NB4 (cell line): ENCODE results near the gene FOXP1.

Source experiments
- DNase-seq: peaks from one replicate; pipeline ENCODE4 v3.0.0; 2010; ENCODE audit warnings: low read depth
- H3K4me3 ChIP-seq: one replicate; pipeline ENCODE4 v1.5.1; 2011; ENCODE audit warnings: mild to moderate bottlenecking, low read depth, low read length, moderate library complexity
- MYC ChIP-seq: IDR thresholded peaks from 2 replicates; pipeline ENCODE4 v1.6.1; 2011; ENCODE audit warnings: low read depth, low read length
- POLR2A ChIP-seq: IDR thresholded peaks from 2 replicates; pipeline ENCODE4 v1.6.1; 2011; ENCODE audit warnings: mild to moderate bottlenecking; ENCODE audit not compliant: insufficient read length; ENCODE audit errors: extremely low read depth
- TF ChIP-seq, protein P1 (sequence below): IDR thresholded peaks from 2 replicates; pipeline ENCODE4 v1.6.1; 2011; ENCODE audit warnings: low read depth, low read length
- TF ChIP-seq, protein P2 (sequence below): IDR thresholded peaks from one replicate; pipeline ENCODE4 v1.5.1; 2012; ENCODE audit warnings: low read depth, low read length

Gene FOXP1

DNA sequence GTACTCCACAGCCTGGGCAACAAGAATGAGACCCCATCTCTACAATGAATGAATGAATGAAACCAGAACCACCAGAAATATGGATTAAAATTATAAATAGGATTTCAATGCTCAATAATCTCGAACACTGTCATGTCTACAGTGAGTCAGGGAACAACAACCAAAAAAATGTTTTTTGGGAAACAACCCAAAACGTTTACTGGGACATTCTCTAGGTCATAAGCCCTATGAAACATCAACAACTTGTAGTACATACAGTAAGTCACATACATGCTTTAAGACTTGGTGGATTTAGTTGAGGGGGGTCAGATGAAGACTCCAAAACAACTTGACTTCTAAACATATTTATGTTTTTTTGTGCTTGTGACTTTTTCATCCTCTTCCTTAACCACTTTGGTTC lies 511.2 kb downstream of the FOXP1 start:
- DNase-seq, result no peak
- TF ChIP-seq, protein P1, sequence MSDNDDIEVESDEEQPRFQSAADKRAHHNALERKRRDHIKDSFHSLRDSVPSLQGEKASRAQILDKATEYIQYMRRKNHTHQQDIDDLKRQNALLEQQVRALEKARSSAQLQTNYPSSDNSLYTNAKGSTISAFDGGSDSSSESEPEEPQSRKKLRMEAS, result no peak
- TF ChIP-seq MYC (no peak), POLR2A (no peak)
- TF ChIP-seq, protein P2, sequence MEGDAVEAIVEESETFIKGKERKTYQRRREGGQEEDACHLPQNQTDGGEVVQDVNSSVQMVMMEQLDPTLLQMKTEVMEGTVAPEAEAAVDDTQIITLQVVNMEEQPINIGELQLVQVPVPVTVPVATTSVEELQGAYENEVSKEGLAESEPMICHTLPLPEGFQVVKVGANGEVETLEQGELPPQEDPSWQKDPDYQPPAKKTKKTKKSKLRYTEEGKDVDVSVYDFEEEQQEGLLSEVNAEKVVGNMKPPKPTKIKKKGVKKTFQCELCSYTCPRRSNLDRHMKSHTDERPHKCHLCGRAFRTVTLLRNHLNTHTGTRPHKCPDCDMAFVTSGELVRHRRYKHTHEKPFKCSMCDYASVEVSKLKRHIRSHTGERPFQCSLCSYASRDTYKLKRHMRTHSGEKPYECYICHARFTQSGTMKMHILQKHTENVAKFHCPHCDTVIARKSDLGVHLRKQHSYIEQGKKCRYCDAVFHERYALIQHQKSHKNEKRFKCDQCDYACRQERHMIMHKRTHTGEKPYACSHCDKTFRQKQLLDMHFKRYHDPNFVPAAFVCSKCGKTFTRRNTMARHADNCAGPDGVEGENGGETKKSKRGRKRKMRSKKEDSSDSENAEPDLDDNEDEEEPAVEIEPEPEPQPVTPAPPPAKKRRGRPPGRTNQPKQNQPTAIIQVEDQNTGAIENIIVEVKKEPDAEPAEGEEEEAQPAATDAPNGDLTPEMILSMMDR, result no peak

DNA sequence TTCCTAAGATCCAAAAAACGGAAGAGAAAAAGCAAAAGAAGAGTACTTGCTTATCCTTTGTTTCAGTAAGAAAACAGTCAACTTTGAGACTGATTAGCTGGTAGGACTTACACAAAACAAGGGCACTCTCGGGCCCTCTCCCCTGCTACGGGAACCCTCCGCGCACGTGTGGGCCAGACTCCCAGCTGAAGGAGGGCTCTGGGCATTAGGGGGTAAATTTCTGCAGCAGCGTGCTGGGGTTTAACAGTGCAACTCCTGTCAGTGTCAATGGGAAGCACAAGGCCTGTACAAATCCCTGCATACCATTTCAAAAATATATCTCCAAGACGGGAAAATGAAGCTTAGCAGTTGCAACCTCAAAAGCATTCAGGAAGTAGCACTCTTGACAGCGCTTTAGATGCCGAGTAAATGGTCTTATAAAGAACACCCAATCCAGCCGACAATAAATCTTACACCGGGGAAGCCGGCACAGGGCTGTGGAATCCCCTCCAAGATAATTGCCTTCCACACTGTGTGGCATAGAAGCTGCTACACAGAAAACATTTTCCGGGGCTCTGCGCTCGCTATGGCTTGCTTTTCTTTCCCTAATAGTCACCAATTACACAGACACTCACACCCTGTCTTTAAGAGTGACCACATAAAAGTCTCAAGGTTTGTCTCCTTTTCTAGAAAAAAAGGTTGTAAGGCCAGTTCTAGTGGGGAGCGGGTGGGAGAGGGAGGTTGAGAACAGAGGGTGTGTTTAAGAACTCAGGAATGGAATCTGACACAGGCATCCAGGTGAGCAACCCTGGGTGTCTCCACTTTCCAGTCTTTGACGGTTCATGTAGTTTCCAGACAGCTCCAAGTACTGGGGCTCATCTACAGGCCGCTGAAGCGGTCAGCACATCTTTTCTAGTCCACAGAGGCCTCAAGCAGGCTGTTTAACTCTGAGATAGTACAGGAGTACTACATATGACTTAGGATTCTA lies 512.7 kb downstream of the FOXP1 start:
- TF ChIP-seq POLR2A, result no peak
- TF ChIP-seq MYC, result no peak
- TF ChIP-seq, protein P1, result no peak
- TF ChIP-seq, protein P2, result no peak
- DNase-seq, result no peak
- H3K4me3 ChIP-seq, result no peak overlapping the region

More for the DNA sequence above, 511.2 kb downstream of the FOXP1 start:
- H3K4me3 ChIP-seq, result no peak overlapping the region

DNA sequence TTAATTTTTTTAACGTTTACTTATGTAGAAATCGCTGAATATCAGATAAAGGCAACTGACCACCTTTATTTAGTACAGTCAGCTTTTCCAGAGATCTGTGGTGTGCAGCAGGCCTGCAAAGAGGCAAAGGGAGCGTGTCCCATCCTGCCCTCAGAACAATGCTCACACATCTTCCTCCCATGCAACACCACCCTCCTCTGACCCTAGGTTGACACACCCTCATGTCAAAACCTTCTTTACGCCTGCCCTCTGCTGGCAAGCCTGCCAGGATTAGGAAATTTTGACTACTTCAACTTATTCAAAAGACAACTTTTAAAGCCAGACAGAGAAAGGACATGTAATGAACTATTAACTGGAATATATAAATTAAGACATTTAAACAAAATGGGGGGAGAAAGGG lies 513.7 kb downstream of the FOXP1 start:
- TF ChIP-seq, protein P1, result no peak
- TF ChIP-seq, protein P2, result peak; percentile 44
- no peak overlapping the region for H3K4me3 ChIP-seq
- peak; percentile 68 for DNase-seq

DNA sequence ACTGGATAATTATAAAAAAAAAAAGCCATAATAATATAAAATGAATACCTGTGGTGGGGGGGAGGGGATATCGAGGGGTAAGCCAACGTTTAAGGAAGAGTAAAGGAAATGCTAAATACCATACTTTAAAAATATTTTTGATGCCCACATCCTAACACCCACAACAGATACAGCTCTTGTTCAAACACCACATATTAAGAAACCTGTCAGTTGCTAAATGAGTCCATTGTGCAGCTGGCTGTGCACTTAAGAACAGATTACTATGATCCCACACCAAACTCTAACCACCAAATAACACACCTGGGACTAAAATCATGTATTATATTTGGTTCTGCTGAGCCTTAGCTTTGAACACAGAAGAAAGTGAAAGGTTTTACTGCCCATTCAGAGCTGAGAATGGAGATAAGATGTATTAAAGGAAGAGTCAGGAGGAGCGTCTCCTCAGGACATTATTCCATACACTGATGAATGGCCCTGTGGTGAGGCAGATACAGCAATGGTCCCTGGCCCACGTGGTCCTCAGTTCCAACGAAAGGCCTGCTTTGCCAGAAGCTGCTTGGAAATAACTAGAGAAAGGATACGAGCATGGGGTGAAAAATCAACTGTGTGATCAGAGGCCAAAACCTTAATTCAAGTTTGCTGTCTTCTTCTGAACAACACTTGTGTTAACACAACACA lies 515.4 kb downstream of the FOXP1 start:
- TF ChIP-seq, protein P2, result no peak
- TF ChIP-seq, protein P1, result no peak
- TF ChIP-seq POLR2A (no peak), MYC (no peak)
- H3K4me3 ChIP-seq, result no peak overlapping the region
- no peak for DNase-seq

DNA sequence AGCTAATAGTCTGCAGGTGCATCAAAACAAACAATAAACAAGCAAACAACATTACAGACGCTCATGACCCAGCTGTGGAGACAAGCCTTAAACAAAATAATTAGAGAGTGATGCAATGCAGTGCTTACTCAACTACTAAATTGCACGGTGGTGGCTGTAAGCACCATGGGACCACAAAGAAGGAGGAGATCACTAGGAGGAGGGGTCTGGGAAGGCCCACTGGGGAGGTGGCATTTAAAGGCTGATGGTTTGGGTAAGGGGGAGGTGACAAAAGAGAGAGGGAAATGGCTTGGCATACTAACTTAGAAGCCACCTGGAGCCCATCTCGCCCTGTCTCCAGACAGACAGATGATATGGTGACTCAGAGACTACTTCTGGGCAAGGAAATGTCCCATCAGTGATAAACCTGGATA lies 516.7 kb downstream of the FOXP1 start:
- H3K4me3 ChIP-seq, result peak overlapping the region; percentile 27
- DNase-seq, result peak; percentile 80
- TF ChIP-seq MYC (no peak), POLR2A (no peak)
- TF ChIP-seq, protein P1, result no peak
- TF ChIP-seq, protein P2, result no peak
